Esophagus muscularis mucosa (tissue), 4 donors: ENCODE results near the gene CNST. TPM values are rescaled to one million over a fixed set of nuclear protein-coding genes. Genes with fewer than 3 reads are reported as not detected.
A peak's percentile ranks its signal among the peaks of the same experiment; 100 is the strongest.

Experiments
- DNase-seq: peaks from one replicate; pipeline ENCODE4 v3.0.0-alpha.2; 2017; ENCODE audit errors: extremely low spot score
- H3K27ac ChIP-seq, 4 donors: fragments of 200-600 bp; sonication (generic); replicated peaks in 1 of 4; 1 replicate in 3 of 4; 2 replicates in 1 of 4; pipeline ENCODE4 v1.5.1; 2016 to 2019; ENCODE audit warnings: mild to moderate bottlenecking in 1 of 4
- H3K27me3 ChIP-seq, 4 donors: fragments of 200-600 bp; sonication (generic); one replicate each; pipeline versions ENCODE4 v1.5.1 to v1.6.0; 2016 to 2019
- H3K36me3 ChIP-seq, 4 donors: fragments of 200-600 bp; sonication (generic); one replicate each; pipeline ENCODE4 v1.5.1; 2016 to 2019
- H3K4me1 ChIP-seq, 4 donors: fragments of 200-600 bp; sonication (generic); one replicate each; pipeline ENCODE4 v1.5.1; 2016 to 2019
- H3K4me3 ChIP-seq, 4 donors: fragments of 200-600 bp; sonication (generic); 1 replicate in 2 of 4; 2 replicates in 2 of 4; pipeline ENCODE4 v1.5.1; 2016 to 2019; ENCODE audit warnings: mild to moderate bottlenecking in 4 of 4, moderate library complexity in 1 of 4
- H3K9me3 ChIP-seq, 4 donors: fragments of 200-600 bp; sonication (generic); 1 replicate in 3 of 4; 2 replicates in 1 of 4; pipeline ENCODE4 v1.5.1; 2016 to 2019
- CTCF ChIP-seq, 3 experiments: fragments of 200-600 bp in 2 of 3; fragments of 450-650 bp in 1 of 3; sonication (generic) in 2 of 3; IDR thresholded peaks; one replicate each; pipeline ENCODE4 v1.5.1; 2017 to 2019; ENCODE audit warnings: antibody characterized with exemption in 3 of 3, mild to moderate bottlenecking in 2 of 3, moderate library complexity in 1 of 3
- EP300 ChIP-seq: sonication (generic); formaldehyde crosslinking; IDR thresholded peaks from one replicate; pipeline ENCODE4 v1.6.1; 2017; ENCODE audit warnings: antibody characterized with exemption
- POLR2A ChIP-seq: fragments of 450-650 bp; IDR thresholded peaks from one replicate; pipeline ENCODE4 v1.6.1; 2017; ENCODE audit warnings: antibody characterized with exemption, moderate library complexity, mild to moderate bottlenecking, low read depth
- POLR2AphosphoS5 ChIP-seq, 2 donors: sonication (generic); formaldehyde crosslinking; IDR thresholded peaks; one replicate each; pipeline ENCODE4 v1.6.1; 2017; ENCODE audit warnings: antibody characterized with exemption in 2 of 2
- WGBS: methylation state at CpG from one replicate; pipeline ENCODE4 v1.1.5; 2018; 5-methylcytosine and 5-hydroxymethylcytosine counted together
- intact Hi-C: fragments of 100-400 bp; cut with DNase I; formaldehyde crosslinking; loops from one replicate; pipeline ENCODE4 v1.15.1; 2023
- total RNA-seq, 4 donors: library from RNA; depleted of rRNA; stranded (reverse); fragments of >200 nt; gene quantifications; one replicate each; pipeline versions ENCODE4 v1.1.0 to v1.2.1, GENCODE V29; 2016

CNST gene
- total RNA-seq, 4 donors from 2014 or later = 55.4 to 74.7 (median 61.9) TPM

- Histone ChIP-seq H3K27me3 (no peaks in the 10 kb centered on the region), H3K9me3 (no peaks in the 10 kb centered on the region), H3K4me3 (peak overlapping the region; percentile 19 to 38 (median 34)), H3K36me3 (peaks cover 8 to 48% (median 39%) of the 10 kb centered on the region in 4 donors), H3K27ac (peak overlapping the region; percentile 62 to 76 (median 72)), H3K4me1 (peaks cover 18 to 50% (median 45%) of the 10 kb centered on the region in 4 donors)
- TF ChIP-seq CTCF (IDR thresholded peaks at IDR 0.05) = no peak
- no peak for TF ChIP-seq POLR2A
- no peak for TF ChIP-seq EP300
- intact Hi-C loops = loop anchor here (5.0 kb wide), 2 partner anchors 50 to 80 kb away; partner anchors contain the start of genes CNST and TFB2M
- DNase-seq = no peak
- 68% methylated on average over 8 of the region's 8 CpGs for WGBS
These were observed 81.3 kb downstream of the CNST start for GRCh38 chr1:246647513-246647912.

- peaks cover 8 to 40% (median 30%) of the 10 kb centered on the region in 4 donors for H3K36me3 ChIP-seq
- no peaks in the 10 kb centered on the region for H3K27me3 ChIP-seq
- DNase-seq = no peak
- 62% methylated on average over 6 of the region's 6 CpGs for WGBS
- H3K4me3 ChIP-seq = peak overlapping the region in 3 of 4 donors; percentile 5 to 38 (median 8)
- peaks cover 18 to 54% (median 46%) of the 10 kb centered on the region in 4 donors for H3K4me1 ChIP-seq
- intact Hi-C loops = no loop called here
- no peaks in the 10 kb centered on the region for H3K9me3 ChIP-seq
- TF ChIP-seq POLR2AphosphoS5 (IDR thresholded peaks at IDR 0.05) = no peak
- no peak for TF ChIP-seq CTCF (IDR thresholded peaks at IDR 0.05)
- TF ChIP-seq POLR2A = no peak
- no peak for TF ChIP-seq EP300
- H3K27ac ChIP-seq = peak overlapping the region in 3 of 4 donors; percentile 35 to 72 (median 45)
These were observed 84.9 kb downstream of the CNST start for GRCh38 chr1:246651012-246651695.

GRCh38 chr1:246658567-246658966, 92.3 kb downstream of the CNST start:
- intact Hi-C loops = no loop called here
- H3K27me3 ChIP-seq = no peaks in the 10 kb centered on the region

GRCh38 chr1:246659594-246660140, 93.4 kb downstream of the CNST start:
- Histone ChIP-seq H3K27me3 (no peaks in the 10 kb centered on the region), H3K27ac (no peak overlapping the region), H3K4me3 (no peak overlapping the region), H3K36me3 (peaks cover 26 to 74% (median 42%) of the 10 kb centered on the region in 4 donors), H3K4me1 (peaks cover 0 to 4% (median 0%) of the 10 kb centered on the region in 4 donors), H3K9me3 (no peaks in the 10 kb centered on the region)
- DNase-seq = no peak
- TF ChIP-seq CTCF (IDR thresholded peaks at IDR 0.05) (no peak), POLR2AphosphoS5 (IDR thresholded peaks at IDR 0.05) (no peak)
- WGBS = 94% methylated on average over 6 of the region's 6 CpGs
- intact Hi-C loops = loop anchor here (10.0 kb wide), 1 partner anchor 105 kb away; no protein-coding TSS in a partner anchor

More at GRCh38 chr1:246658567-246658966, 92.3 kb downstream of the CNST start:
- Histone ChIP-seq H3K27ac (no peak overlapping the region), H3K36me3 (peaks cover 25 to 79% (median 47%) of the 10 kb centered on the region in 4 donors), H3K4me3 (no peak overlapping the region), H3K9me3 (no peaks in the 10 kb centered on the region), H3K4me1 (peaks cover 0 to 4% (median 0%) of the 10 kb centered on the region in 4 donors)
- no peak for TF ChIP-seq POLR2A
- no peak for TF ChIP-seq CTCF (IDR thresholded peaks at IDR 0.05)
- TF ChIP-seq EP300 = no peak
- no peak for DNase-seq
- 87% methylated on average over 6 of the region's 6 CpGs for WGBS
